GM12878 (cell line): Measurements from ENCODE around the gene CMYA5. TPM values are rescaled to one million over a fixed set of nuclear protein-coding genes. Genes with fewer than 3 reads are reported as not detected.

ENCODE experiments used
- ATAC-seq: fragments of 200-7000 bp; cut with Tn5 transposase; 3 replicates; pipeline ENCODE4 v1.9.1; 2020; ENCODE audit warnings: mild to moderate bottlenecking, moderate library complexity
- BruUV-seq: library from RNA; stranded (reverse); fragments of 400-500 nt; replicated peaks from 2 replicates; lab custom pipeline; 2021; lab: Mats Ljungman, UMichigan
- CTCF ChIA-PET: fragments of 300-600 bp; sonication (Branson Sonifier 250); formaldehyde crosslinking; extraction: SDS; loops from one replicate; lab custom pipeline; 2021; ENCODE audit warnings: inconsistent platforms; lab: Yijun Ruan, JAX
- POLR2A ChIA-PET: fragments of 350-600 bp; formaldehyde crosslinking; extraction: SDS; loops from one replicate; lab custom pipeline; 2021; ENCODE audit warnings: inconsistent platforms; lab: Charles Lee
- RAD21 ChIA-PET: fragments of 300-600 bp; sonication (Branson Sonifier 250); formaldehyde crosslinking; loops from one replicate; lab custom pipeline; 2023; ENCODE audit warnings: antibody characterized with exemption; ENCODE audit not compliant: unreplicated experiment; lab: Charles Lee
- SMC1A ChIA-PET: fragments of 300-600 bp; sonication (Branson Sonifier 250); formaldehyde crosslinking; loops from one replicate; lab custom pipeline; 2023; ENCODE audit not compliant: unreplicated experiment, uncharacterized antibody; lab: Charles Lee
- DNase-seq: peaks from one replicate; pipeline ENCODE4 v3.0.0-alpha.2; 2011; ENCODE audit warnings: low read depth, low spot score
- FAIRE-seq: peaks from 3 replicates; lab custom pipeline; 2011; peaks lifted over from hg19 to GRCh38; lab: Jason Lieb, UNC
- H2AFZ ChIP-seq: 2 replicates; pipeline ENCODE4 v1.6.0; 2011; ENCODE audit warnings: low read depth, low read length, control low read depth; ENCODE audit not compliant: control insufficient read depth
- H3K27ac ChIP-seq: 2 replicates; pipeline ENCODE4 v1.5.1; 2011; ENCODE audit warnings: control low read depth; ENCODE audit not compliant: control insufficient read depth, insufficient read depth
- H3K27me3 ChIP-seq, 2 experiments: replicated peaks in 1 of 2; 2 replicates each; pipeline versions ENCODE4 v1.6.0 to v1.6.1; 2011; ENCODE audit warnings: low read length in 1 of 2; ENCODE audit not compliant: control insufficient read depth in 2 of 2, insufficient read depth in 2 of 2
- H3K36me3 ChIP-seq, 2 experiments: 2 replicates each; pipeline ENCODE4 v1.5.1; 2011; ENCODE audit warnings: low read length in 1 of 2; ENCODE audit not compliant: control insufficient read depth in 2 of 2, insufficient read depth in 2 of 2
- H3K4me1 ChIP-seq: 2 replicates; pipeline ENCODE4 v1.6.1; 2011; ENCODE audit warnings: mild to moderate bottlenecking, low read length, moderate library complexity, mixed read lengths; ENCODE audit not compliant: control insufficient read depth, insufficient read depth
- H3K4me2 ChIP-seq: 2 replicates; pipeline ENCODE4 v1.6.0; 2011; ENCODE audit warnings: control low read depth; ENCODE audit not compliant: control insufficient read depth, insufficient read depth
- H3K4me3 ChIP-seq: fragments of 200-600 bp; sonication (generic); 2 replicates; pipeline ENCODE4 v1.5.1; 2016
- H3K79me2 ChIP-seq: 2 replicates; pipeline ENCODE4 v1.6.0; 2011; ENCODE audit warnings: low read length; ENCODE audit not compliant: control insufficient read depth, insufficient read depth
- H3K9ac ChIP-seq: 2 replicates; pipeline ENCODE4 v1.8.0; 2011; ENCODE audit warnings: low read length, control low read depth, mixed read lengths; ENCODE audit not compliant: control insufficient read depth, insufficient read depth
- H3K9me3 ChIP-seq: replicated peaks from 3 replicates; pipeline ENCODE4 v1.5.1; 2011; ENCODE audit warnings: mild to moderate bottlenecking, low read length; ENCODE audit not compliant: control insufficient read depth, insufficient read depth
- H4K20me1 ChIP-seq: 2 replicates; pipeline ENCODE4 v1.6.0; 2011; ENCODE audit not compliant: control insufficient read depth, insufficient read depth
- BACH1 ChIP-seq: fragments of 450-650 bp; IDR thresholded peaks from 2 replicates; pipeline ENCODE4 v1.6.1; 2017; ENCODE audit warnings: mild to moderate bottlenecking, borderline replicate concordance
- CBX5 ChIP-seq: sonication (generic); IDR thresholded peaks from 2 replicates; pipeline ENCODE4 v1.6.1; 2016; ENCODE audit warnings: low read depth, moderate library complexity, mild to moderate bottlenecking, inconsistent platforms
- CHD1 ChIP-seq: IDR thresholded peaks from 2 replicates; pipeline ENCODE4 v1.6.1; 2012; ENCODE audit warnings: low read depth, low read length, improper control_type of control experiment
- CHD4 ChIP-seq: fragments of 200-600 bp; sonication (generic); IDR thresholded peaks from 2 replicates; pipeline ENCODE4 v1.6.1; 2016; ENCODE audit warnings: mild to moderate bottlenecking
- CREB1 ChIP-seq: IDR thresholded peaks from 2 replicates; pipeline ENCODE4 v1.6.1; 2012; ENCODE audit warnings: low read depth, mild to moderate bottlenecking, inconsistent platforms
- MYC ChIP-seq: IDR thresholded peaks from 2 replicates; pipeline ENCODE4 v1.6.1; 2011; ENCODE audit warnings: mild to moderate bottlenecking, low read length, moderate library complexity, inconsistent platforms; ENCODE audit not compliant: insufficient read depth, insufficient replicate concordance, insufficient read length, severe bottlenecking
- NFIC ChIP-seq: IDR thresholded peaks from 2 replicates; pipeline ENCODE4 v1.6.1; 2012; ENCODE audit warnings: low read depth, mild to moderate bottlenecking, inconsistent platforms, low read length, moderate library complexity
- NR2F1 ChIP-seq: fragments of 450-650 bp; conservative IDR thresholded peaks from 2 replicates; pipeline ENCODE4 v1.6.1; 2017; ENCODE audit warnings: mild to moderate bottlenecking
- RCOR1 ChIP-seq: conservative IDR thresholded peaks from 2 replicates; pipeline ENCODE4 v1.6.1; 2012; ENCODE audit warnings: low read depth, low read length, improper control_type of control experiment
- TCF7 ChIP-seq: IDR thresholded peaks from 2 replicates; pipeline ENCODE4 v1.6.1; 2014; ENCODE audit warnings: antibody characterized with exemption, borderline replicate concordance
- ZZZ3 ChIP-seq: IDR thresholded peaks from 2 replicates; pipeline ENCODE4 v1.6.1; 2011; ENCODE audit warnings: low read depth; ENCODE audit not compliant: control insufficient read depth, insufficient read length
- WGBS: methylation state at CpG from one replicate; pipeline ENCODE4 v1.1.6; 2016; ENCODE audit warnings: low lambda C conversion rate; ENCODE audit not compliant: insufficient replicate concordance, insufficient coverage; ENCODE audit errors: missing lambda C conversion rate; 5-methylcytosine and 5-hydroxymethylcytosine counted together
- in situ Hi-C: fragments of 300-500 bp; cut with MboI; formaldehyde crosslinking; loops from 9 replicates; pipeline ENCODE4 v1.14.3; 2018; ENCODE audit warnings: mixed read lengths
- intact Hi-C: fragments of 100-400 bp; cut with micrococcal nuclease; formaldehyde crosslinking; loops from one replicate; pipeline ENCODE4 v1.14.2; 2022; ENCODE audit not compliant: unreplicated experiment
- polyA plus RNA-seq, 11 experiments: library from polyadenylated mRNA; depleted of rRNA in 4 of 11; unstranded in 6 of 11; stranded (reverse) in 5 of 11; fragments of >200 nt; fragmentation: Nextera tagmentation in 4 of 11; fragmentation: Illumina TruSeq in 1 of 11; extraction: Ambion mirVana in 4 of 11; extraction: Trizol in 1 of 11; gene quantifications; 1 replicate in 1 of 11; 2 replicates in 10 of 11; pipeline versions ENCODE4 v1.2.1 to v1.2.3, GENCODE V29; 2011 to 2016; ENCODE audit warnings: inconsistent platforms in 2 of 11, missing spikeins in 2 of 11, low read depth in 1 of 11
- total RNA-seq, 4 experiments: library from RNA; depleted of rRNA in 3 of 4; stranded (reverse); fragments of >200 nt in 3 of 4; fragmentation: Illumina TruSeq in 1 of 4; extraction: Trizol in 1 of 4; gene quantifications; 2 replicates each; pipeline versions ENCODE4 v1.2.1 to v1.2.3, GENCODE V29; 2013 to 2021
- TF ChIP-seq, protein P1 (sequence below): fragments of 450-650 bp; formaldehyde crosslinking; IDR thresholded peaks from 2 replicates; pipeline ENCODE4 v1.4.0; 2022; ENCODE audit warnings: mild to moderate bottlenecking, moderate library complexity

CMYA5 gene
- total and polyA plus RNA-seq, 10 of the 15 experiments (the other 5 are each of a cell fraction or from before 2014, with no cell fraction given), result 0.01 to 0.34 (median 0.16) TPM; not detected in 1

DNA sequence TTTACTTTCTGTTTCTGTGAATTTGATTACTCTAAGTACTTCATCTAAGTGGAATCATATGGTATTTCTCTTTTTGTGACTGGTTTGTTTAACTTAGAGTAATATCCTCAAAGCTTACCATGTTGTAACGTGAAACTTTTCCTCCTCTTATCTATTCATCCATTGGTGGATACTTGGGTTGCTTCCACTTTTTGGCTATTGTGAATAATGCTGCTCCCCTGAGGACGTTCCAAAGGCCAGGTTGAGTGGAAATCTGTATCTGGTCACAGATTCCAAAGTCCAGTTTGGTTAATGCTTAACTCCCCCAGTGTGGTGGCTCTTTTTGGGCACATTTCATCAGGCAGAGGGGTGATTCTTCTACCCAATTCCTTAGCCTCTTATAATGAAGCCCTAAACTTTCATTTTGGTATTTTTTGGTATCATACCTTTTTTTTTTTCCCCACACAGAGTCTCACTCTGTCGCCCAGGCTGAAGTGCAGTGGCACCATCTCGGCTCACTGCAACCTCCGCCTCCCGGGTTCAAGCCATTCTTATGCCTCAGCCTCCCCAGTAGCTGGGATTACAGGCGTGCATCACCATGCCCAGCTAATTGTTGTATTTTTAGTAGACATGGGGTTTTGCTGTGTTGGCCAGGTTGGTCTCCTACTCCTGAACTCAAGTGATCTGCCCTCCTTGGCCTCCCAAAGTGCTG is 65.4 kb downstream of the CMYA5 start:
- POLR2A ChIA-PET, result interaction anchor here (0.6 kb wide), 1 partner anchor 900 kb away, joined by 3 read pairs; no protein-coding TSS in a partner anchor
- CTCF ChIA-PET, result interaction anchor here (0.6 kb wide), 1 partner anchor 55 kb away, joined by 3 read pairs; no protein-coding TSS in a partner anchor

DNA sequence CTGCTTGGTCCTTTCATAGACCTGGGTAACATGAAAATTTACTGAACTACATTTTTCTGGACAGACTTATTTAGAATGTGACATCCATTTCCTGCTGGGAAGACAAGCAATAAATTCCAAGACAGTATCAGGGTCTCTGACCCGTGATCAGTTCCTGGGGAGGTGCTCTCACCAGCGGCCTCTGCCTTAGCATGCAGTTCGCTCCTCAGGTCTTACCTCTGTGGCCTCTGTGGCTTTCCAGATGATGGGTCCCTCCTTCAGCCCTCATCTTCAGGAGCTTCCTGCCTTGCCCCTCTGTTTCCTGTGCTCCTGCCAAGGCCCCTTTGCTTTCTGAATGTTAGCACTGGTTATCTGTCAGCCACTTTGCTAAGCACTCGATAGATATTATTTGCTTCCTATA is 66.4 kb downstream of the CMYA5 start:
- in situ Hi-C loops, result no loop called here
- RAD21 ChIA-PET, result no interaction called here
- ATAC-seq (no peak), FAIRE-seq (no peak), DNase-seq (no peak)
- TF ChIP-seq BACH1, result no peak
- no peak for TF ChIP-seq RCOR1
- no peak for TF ChIP-seq TCF7
- TF ChIP-seq, protein P1, sequence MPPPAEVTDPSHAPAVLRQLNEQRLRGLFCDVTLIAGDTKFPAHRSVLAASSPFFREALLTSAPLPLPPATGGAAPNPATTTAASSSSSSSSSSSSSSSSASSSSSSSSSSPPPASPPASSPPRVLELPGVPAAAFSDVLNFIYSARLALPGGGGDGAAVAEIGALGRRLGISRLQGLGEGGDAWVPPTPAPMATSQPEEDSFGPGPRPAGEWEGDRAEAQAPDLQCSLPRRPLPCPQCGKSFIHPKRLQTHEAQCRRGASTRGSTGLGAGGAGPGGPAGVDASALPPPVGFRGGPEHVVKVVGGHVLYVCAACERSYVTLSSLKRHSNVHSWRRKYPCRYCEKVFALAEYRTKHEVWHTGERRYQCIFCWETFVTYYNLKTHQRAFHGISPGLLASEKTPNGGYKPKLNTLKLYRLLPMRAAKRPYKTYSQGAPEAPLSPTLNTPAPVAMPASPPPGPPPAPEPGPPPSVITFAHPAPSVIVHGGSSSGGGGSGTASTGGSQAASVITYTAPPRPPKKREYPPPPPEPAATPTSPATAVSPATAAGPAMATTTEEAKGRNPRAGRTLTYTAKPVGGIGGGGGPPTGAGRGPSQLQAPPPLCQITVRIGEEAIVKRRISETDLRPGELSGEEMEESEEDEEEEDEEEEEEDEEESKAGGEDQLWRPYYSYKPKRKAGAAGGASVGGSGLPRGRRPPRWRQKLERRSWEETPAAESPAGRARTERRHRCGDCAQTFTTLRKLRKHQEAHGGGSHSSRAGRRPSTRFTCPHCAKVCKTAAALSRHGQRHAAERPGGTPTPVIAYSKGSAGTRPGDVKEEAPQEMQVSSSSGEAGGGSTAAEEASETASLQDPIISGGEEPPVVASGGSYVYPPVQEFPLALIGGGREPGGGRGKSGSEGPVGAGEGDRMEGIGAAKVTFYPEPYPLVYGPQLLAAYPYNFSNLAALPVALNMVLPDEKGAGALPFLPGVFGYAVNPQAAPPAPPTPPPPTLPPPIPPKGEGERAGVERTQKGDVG, result no peak
- TF ChIP-seq NR2F1, result no peak
- SMC1A ChIA-PET, result no interaction called here
- H3K9me3 ChIP-seq, result no peaks in the 10 kb centered on the region; the same call in 2 of the 3 replicates
- intact Hi-C loops, result no loop called here
- no TSS peak for BruUV-seq
- H3K9ac ChIP-seq, result no peak overlapping the region
- no peaks in the 10 kb centered on the region for H3K36me3 ChIP-seq
- H3K4me3 ChIP-seq, result no peak overlapping the region
- H3K27ac ChIP-seq, result no peak overlapping the region
- CTCF ChIA-PET, result no interaction called here
- 10% methylated on average over 4 of the region's 4 CpGs for WGBS
- POLR2A ChIA-PET, result no interaction called here
- H4K20me1 ChIP-seq, result no peaks in the 10 kb centered on the region
- no peak overlapping the region for H3K4me2 ChIP-seq
- no peak overlapping the region for H2AFZ ChIP-seq
- H3K27me3 ChIP-seq, result no peaks in the 10 kb centered on the region
- H3K79me2 ChIP-seq, result no peaks in the 10 kb centered on the region
- no peaks in the 10 kb centered on the region for H3K4me1 ChIP-seq

More for the DNA sequence above, 65.4 kb downstream of the CMYA5 start:
- Histone ChIP-seq H3K27me3 (0 out of 4 replicates have a peak, but pooled peaks cover 0 to 1% of the 10 kb centered on the region in 2 experiments), H3K27ac (no peak overlapping the region), H3K79me2 (no peaks in the 10 kb centered on the region), H3K36me3 (no peaks in the 10 kb centered on the region), H3K4me2 (no peak overlapping the region), H3K9ac (no peak overlapping the region), H4K20me1 (no peaks in the 10 kb centered on the region), H2AFZ (no peak overlapping the region), H3K9me3 (no peaks in the 10 kb centered on the region), H3K4me3 (no peak overlapping the region), H3K4me1 (no peaks in the 10 kb centered on the region)
- in situ Hi-C loops (no loop called here), intact Hi-C loops (no loop called here)
- no TSS peak for BruUV-seq
- DNase-seq, result no peak
- ChIA-PET RAD21 (no interaction called here), SMC1A (no interaction called here)
- 59% methylated on average over 7 of the region's 7 CpGs for WGBS
- no peak for ATAC-seq
- TF ChIP-seq CHD1 (no peak), MYC (no peak), CBX5 (no peak), CHD4 (no peak), ZZZ3 (no peak), CREB1 (no peak), NFIC (no peak)
- no peak for FAIRE-seq
